SJSA1 (cell line): ENCODE measurements around the gene NTNG2. TPM values are rescaled to one million over a fixed set of nuclear protein-coding genes. Genes with fewer than 3 reads are reported as not detected.

ENCODE experiments used
- DNase-seq, 2 experiments: peaks; one replicate each; pipeline ENCODE4 v3.0.0-alpha.2; 2015 to 2020; ENCODE audit warnings: low spot score in 2 of 2, low read depth in 1 of 2
- H3K27ac ChIP-seq: fragments of 250-450 bp; sonication (Bioruptor Pico); 2 replicates; pipeline ENCODE4 v1.5.1; 2020; ENCODE audit warnings: mild to moderate bottlenecking, moderate library complexity
- H3K27me3 ChIP-seq: fragments of 250-450 bp; sonication (Bioruptor Pico); replicated peaks from 2 replicates; pipeline ENCODE4 v1.5.1; 2020; ENCODE audit warnings: mild to moderate bottlenecking, moderate library complexity
- H3K36me3 ChIP-seq: fragments of 250-450 bp; sonication (Bioruptor Pico); 2 replicates; pipeline ENCODE4 v1.5.1; 2020; ENCODE audit warnings: mild to moderate bottlenecking
- H3K4me1 ChIP-seq: fragments of 250-450 bp; sonication (Bioruptor Pico); replicated peaks from 2 replicates; pipeline ENCODE4 v1.6.1; 2021; ENCODE audit warnings: mild to moderate bottlenecking
- H3K4me3 ChIP-seq: fragments of 250-450 bp; sonication (Bioruptor Pico); 2 replicates; pipeline ENCODE4 v1.5.1; 2020; ENCODE audit warnings: mild to moderate bottlenecking
- H3K9me3 ChIP-seq: fragments of 250-450 bp; sonication (Bioruptor Pico); replicated peaks from 2 replicates; pipeline ENCODE4 v1.5.1; 2020; ENCODE audit warnings: mild to moderate bottlenecking
- total RNA-seq: library from RNA; depleted of rRNA; stranded (reverse); fragments of >200 nt; shearing (Covaris generic); gene quantifications from 2 replicates; pipeline ENCODE4 v1.2.3, GENCODE V29; 2014

The NTNG2 gene
- total RNA-seq, 1 experiment from 2014 or later = not detected

GRCh38 chr9:132210472-132211145, 48.8 kb downstream of the NTNG2 start:
- DNase-seq = no peak
- Histone ChIP-seq H3K9me3 (no peaks in the 10 kb centered on the region), H3K4me1 (peaks cover 8% of the 10 kb centered on the region), H3K4me3 (no peak overlapping the region), H3K27me3 (peaks cover 3% of the 10 kb centered on the region; the same call in 1 of the 2 replicates), H3K27ac (no peak overlapping the region), H3K36me3 (no peaks in the 10 kb centered on the region)

- no peak overlapping the region for H3K4me3 ChIP-seq
- H3K27ac ChIP-seq = no peak overlapping the region
- peaks cover 8% of the 10 kb centered on the region for H3K4me1 ChIP-seq
- no peaks in the 10 kb centered on the region for H3K9me3 ChIP-seq
- no peaks in the 10 kb centered on the region for H3K36me3 ChIP-seq
- peaks cover 3% of the 10 kb centered on the region; the same call in 1 of the 2 replicates for H3K27me3 ChIP-seq
- DNase-seq = no peak
These were observed 49.7 kb downstream of the NTNG2 start for GRCh38 chr9:132211570-132211969.

- H3K9me3 ChIP-seq = no peaks in the 10 kb centered on the region
- peaks cover 8% of the 10 kb centered on the region for H3K4me1 ChIP-seq
- peak; percentile 52 to 69 for DNase-seq
- H3K27ac ChIP-seq = no peak overlapping the region
- H3K27me3 ChIP-seq = no peaks in the 10 kb centered on the region
- no peaks in the 10 kb centered on the region for H3K36me3 ChIP-seq
- no peak overlapping the region for H3K4me3 ChIP-seq
These were observed 52.3 kb downstream of the NTNG2 start for GRCh38 chr9:132214027-132214622.

GRCh38 chr9:132216861-132217619, 55.2 kb downstream of the NTNG2 start:
- Histone ChIP-seq H3K27me3 (peaks cover 16% of the 10 kb centered on the region), H3K27ac (no peak overlapping the region), H3K36me3 (no peaks in the 10 kb centered on the region), H3K9me3 (no peaks in the 10 kb centered on the region), H3K4me1 (peaks cover 8% of the 10 kb centered on the region), H3K4me3 (no peak overlapping the region)
- DNase-seq = no peak

GRCh38 chr9:132218208-132218607, 56.4 kb downstream of the NTNG2 start:
- no peaks in the 10 kb centered on the region for H3K36me3 ChIP-seq
- no peak overlapping the region for H3K27ac ChIP-seq
- no peak for DNase-seq
- peaks cover 21% of the 10 kb centered on the region for H3K27me3 ChIP-seq
- peaks cover 8% of the 10 kb centered on the region for H3K4me1 ChIP-seq
- no peak overlapping the region for H3K4me3 ChIP-seq
- H3K9me3 ChIP-seq = no peaks in the 10 kb centered on the region

- Histone ChIP-seq H3K4me3 (no peak overlapping the region), H3K9me3 (no peaks in the 10 kb centered on the region), H3K4me1 (no peaks in the 10 kb centered on the region), H3K27me3 (peaks cover 32% of the 10 kb centered on the region), H3K36me3 (no peaks in the 10 kb centered on the region), H3K27ac (no peak overlapping the region)
- no peak for DNase-seq
These were observed 60.1 kb downstream of the NTNG2 start for GRCh38 chr9:132221941-132222340.

GRCh38 chr9:132224645-132225044, 62.8 kb downstream of the NTNG2 start:
- no peaks in the 10 kb centered on the region for H3K9me3 ChIP-seq
- peaks cover 38% of the 10 kb centered on the region for H3K27me3 ChIP-seq
- no peak for DNase-seq
- no peak overlapping the region for H3K27ac ChIP-seq
- H3K4me3 ChIP-seq = no peak overlapping the region
- no peaks in the 10 kb centered on the region for H3K4me1 ChIP-seq
- H3K36me3 ChIP-seq = no peaks in the 10 kb centered on the region

GRCh38 chr9:132226571-132227430, 64.9 kb downstream of the NTNG2 start:
- Histone ChIP-seq H3K4me3 (no peak overlapping the region), H3K27ac (no peak overlapping the region), H3K27me3 (peaks cover 28% of the 10 kb centered on the region), H3K4me1 (no peaks in the 10 kb centered on the region), H3K36me3 (no peaks in the 10 kb centered on the region), H3K9me3 (no peaks in the 10 kb centered on the region)
- DNase-seq = no peak

GRCh38 chr9:132228062-132228461, 66.2 kb downstream of the NTNG2 start:
- peaks cover 30% of the 10 kb centered on the region for H3K27me3 ChIP-seq
- no peaks in the 10 kb centered on the region for H3K4me1 ChIP-seq
- no peak for DNase-seq
- H3K27ac ChIP-seq = no peak overlapping the region
- no peaks in the 10 kb centered on the region for H3K9me3 ChIP-seq
- no peaks in the 10 kb centered on the region for H3K36me3 ChIP-seq
- H3K4me3 ChIP-seq = no peak overlapping the region

GRCh38 chr9:132230605-132231004, 68.7 kb downstream of the NTNG2 start:
- H3K36me3 ChIP-seq = no peaks in the 10 kb centered on the region
- no peak overlapping the region for H3K27ac ChIP-seq
- no peaks in the 10 kb centered on the region for H3K4me1 ChIP-seq
- DNase-seq = no peak
- no peaks in the 10 kb centered on the region for H3K9me3 ChIP-seq
- H3K27me3 ChIP-seq = peaks cover 31% of the 10 kb centered on the region
- H3K4me3 ChIP-seq = no peak overlapping the region

- Histone ChIP-seq H3K4me3 (no peak overlapping the region), H3K27me3 (peaks cover 31% of the 10 kb centered on the region), H3K27ac (no peak overlapping the region), H3K9me3 (no peaks in the 10 kb centered on the region), H3K36me3 (no peaks in the 10 kb centered on the region), H3K4me1 (no peaks in the 10 kb centered on the region)
- no peak for DNase-seq
These were observed 69.3 kb downstream of the NTNG2 start for GRCh38 chr9:132231019-132231701.

- Histone ChIP-seq H3K27ac (no peak overlapping the region), H3K27me3 (peaks cover 38% of the 10 kb centered on the region), H3K36me3 (no peaks in the 10 kb centered on the region), H3K4me1 (no peaks in the 10 kb centered on the region), H3K9me3 (no peaks in the 10 kb centered on the region), H3K4me3 (no peak overlapping the region)
- no peak for DNase-seq
These were observed 70.7 kb downstream of the NTNG2 start for GRCh38 chr9:132232522-132232921.

- Histone ChIP-seq H3K4me3 (no peak overlapping the region), H3K27ac (no peak overlapping the region), H3K36me3 (no peaks in the 10 kb centered on the region), H3K27me3 (peaks cover 38% of the 10 kb centered on the region), H3K4me1 (no peaks in the 10 kb centered on the region), H3K9me3 (no peaks in the 10 kb centered on the region)
- no peak for DNase-seq
These were observed 71.3 kb downstream of the NTNG2 start for GRCh38 chr9:132233138-132233537.
